ENCODE data around the gene GPBAR1. TPM values are rescaled to one million over a fixed set of nuclear protein-coding genes. Genes with fewer than 3 reads are reported as not detected.

Gene GPBAR1
- total and polyA plus RNA-seq, 2 of the 8 experiments (the other 6 are each of a cell fraction or from before 2014, with no cell fraction given) = 0.32 to 0.59 TPM

- Histone ChIP-seq H3K79me1 (ENCODE audit: low read depth, low read length) (peaks cover 8% of the 10 kb centered on the region; the same call in 1 of the 2 replicates), H3K9me3 (ENCODE audit: insufficient read depth in 2 of 2, low read depth in 1 of 2, low read length in 1 of 2) (no peaks in the 10 kb centered on the region), H3K9ac (replicated peaks in 1 of 4; ENCODE audit: extremely low read depth in 1 of 4, low read depth in 3 of 4, low read length in 3 of 4) (no peak overlapping the region), H3K36me3 (ENCODE audit: control insufficient read depth in 2 of 4, insufficient read depth in 4 of 4, low read length in 3 of 4) (peaks cover 0 to 38% (median 9%) of the 10 kb centered on the region in 4 experiments; a peak in 6 of 8 replicates), H2BK120ac (replicated peaks; ENCODE audit: low read depth, low read length) (no peak overlapping the region), H4K20me1 (replicated peaks in 1 of 2; ENCODE audit: control insufficient read depth in 1 of 2, insufficient read depth in 2 of 2, low read length in 2 of 2) (peaks cover 0 to 9% of the 10 kb centered on the region in 2 experiments), H3K4me3 (ENCODE audit: extremely low read depth in 1 of 4, insufficient read depth in 2 of 4, low read depth in 3 of 4, low read length in 4 of 4) (no peak overlapping the region), H3K56ac (replicated peaks; ENCODE audit: insufficient read length, low read depth, low read length) (no peak overlapping the region), H2BK12ac (ENCODE audit: low read depth, low read length) (no peak overlapping the region), H3K18ac (ENCODE audit: extremely low read depth, low read length) (no peak overlapping the region), H3K14ac (ENCODE audit: insufficient read length) (no peak overlapping the region), H4K5ac (ENCODE audit: insufficient read length, low read depth, low read length) (no peak overlapping the region), H3K27ac (ENCODE audit: low read depth, low read length) (no peak overlapping the region), H3K4me2 (ENCODE audit: insufficient read depth in 1 of 2, low read depth in 2 of 2, low read length in 2 of 2) (0 out of 4 replicates have a peak overlapping the region, but pooled peaks of 1 of the 2 experiments have one; percentile 11), H2AK5ac (ENCODE audit: low read depth, low read length) (no peak overlapping the region), H2BK15ac (ENCODE audit: low read length) (no peak overlapping the region), H3K79me2 (ENCODE audit: control insufficient read depth in 1 of 2, insufficient read depth in 2 of 2, low read length in 2 of 2) (peaks cover 0 to 10% of the 10 kb centered on the region in 2 experiments; a peak in 2 of 4 replicates), H3K23me2 (ENCODE audit: low read depth, low read length) (peaks cover 10% of the 10 kb centered on the region), H4K8ac (ENCODE audit: extremely low read depth, insufficient read depth, low read length) (peak overlapping the region; percentile 69; the same call in 1 of the 2 replicates), H4K91ac (replicated peaks; ENCODE audit: insufficient read length, low read length) (no peak overlapping the region), H3K27me3 (replicated peaks in 1 of 4; ENCODE audit: control insufficient read depth in 3 of 4, extremely low read depth in 1 of 4, insufficient read depth in 3 of 4, low read length in 3 of 4) (no peaks in the 10 kb centered on the region), H2BK20ac (ENCODE audit: low read length) (no peak overlapping the region), H2AFZ (ENCODE audit: low read length) (no peak overlapping the region), H3K4me1 (replicated peaks in 1 of 4; ENCODE audit: control insufficient read depth in 3 of 4, insufficient read depth in 4 of 4, low read length in 3 of 4) (peaks cover 0 to 7% (median 4%) of the 10 kb centered on the region in 4 experiments; a peak in 4 of 7 replicates), H3K23ac (ENCODE audit: insufficient read length) (no peak overlapping the region), H3K4ac (replicated peaks; ENCODE audit: insufficient read length, low read depth, low read length) (no peak overlapping the region), H2BK5ac (ENCODE audit: low read depth, low read length) (no peak overlapping the region)
- peak in 1 of 2 experiments; percentile 86 for DNase-seq (ENCODE audit: low read depth in 1 of 2, low spot score in 2 of 2)
- WGBS, 2 experiments (ENCODE audit: extremely low coverage in 1 of 2, insufficient coverage in 1 of 2, insufficient read length in 1 of 2, insufficient replicate concordance in 2 of 2, low coverage in 1 of 2, low lambda C conversion rate in 2 of 2, missing lambda C conversion rate in 1 of 2) = 59% methylated on average over 16 of the region's 18 CpGs; no CpG with 5 or more reads in 1 of the 2 experiments
- ChIA-PET POLR2A (ENCODE audit: partially characterized antibody) (interaction anchor here (1.5 to 2.8 kb wide), 4 partner anchors 10 to 124 kb away, joined by 4 to 29 read pairs (median 6); partner anchors contain the start of genes CATIP and GPBAR1), CTCF (ENCODE audit: partially characterized antibody) (interaction anchor here (0.5 to 8.2 kb wide), 31 partner anchors 11 to 391 kb away, joined by 3 to 131 read pairs (median 4); partner anchors contain the start of genes CATIP, GPBAR1 and TMBIM1)
- no peak for FAIRE-seq
- no peak for TF ChIP-seq SP4 (IDR thresholded peaks at IDR 0.05; ENCODE audit: low read length)
- TF ChIP-seq RXRA (IDR thresholded peaks at IDR 0.05; ENCODE audit: insufficient read depth, low read depth, low read length) = no peak
- TF ChIP-seq ATF2 (IDR thresholded peaks at IDR 0.05; ENCODE audit: low read length) = no peak
Measured at GRCh38 chr2:218272531-218273212, 11.9 kb downstream of the GPBAR1 start.
